Central memory CD8-positive, alpha-beta T cell (primary cell): Measurements from ENCODE around the gene POLD3.
"Not testable (repeated sequence)": the region's sequence is repeated elsewhere in the genome, so short reads cannot be mapped to it uniquely, and the experiment has no call there.

Source experiments
- ATAC-seq: fragments of 150-1000 bp; cut with Tn5 transposase; replicated peaks from 2 replicates; pipeline ENCODE4 v1.10.0; 2022; ENCODE audit warnings: mild to moderate bottlenecking, moderate FRiP score, moderate number of reproducible peaks; ENCODE audit not compliant: poor library complexity, severe bottlenecking; ENCODE audit errors: extremely low read depth
- DNase-seq, 2 donors: peaks; one replicate each; pipeline ENCODE4 v3.0.0; 2021; ENCODE audit warnings: low spot score in 2 of 2
- H3K27ac Mint-ChIP-seq: one replicate; pipeline ENCODE4 v1.8.0; 2022; ENCODE audit warnings: low read depth, mild to moderate bottlenecking, moderate library complexity, mixed read lengths
- H3K27me3 Mint-ChIP-seq: one replicate; pipeline ENCODE4 v1.8.0; 2022; ENCODE audit warnings: mixed read lengths
- H3K36me3 Mint-ChIP-seq: one replicate; pipeline ENCODE4 v1.8.0; 2022; ENCODE audit warnings: mild to moderate bottlenecking, moderate library complexity, mixed read lengths; ENCODE audit not compliant: insufficient read depth
- H3K4me1 Mint-ChIP-seq: one replicate; pipeline ENCODE4 v1.8.0; 2022; ENCODE audit warnings: mixed read lengths
- H3K4me3 Mint-ChIP-seq: one replicate; pipeline ENCODE4 v1.8.0; 2022; ENCODE audit warnings: mild to moderate bottlenecking, moderate library complexity, mixed read lengths
- H3K9me3 Mint-ChIP-seq: one replicate; pipeline ENCODE4 v1.8.0; 2022; ENCODE audit warnings: mixed read lengths

Gene POLD3

DNA sequence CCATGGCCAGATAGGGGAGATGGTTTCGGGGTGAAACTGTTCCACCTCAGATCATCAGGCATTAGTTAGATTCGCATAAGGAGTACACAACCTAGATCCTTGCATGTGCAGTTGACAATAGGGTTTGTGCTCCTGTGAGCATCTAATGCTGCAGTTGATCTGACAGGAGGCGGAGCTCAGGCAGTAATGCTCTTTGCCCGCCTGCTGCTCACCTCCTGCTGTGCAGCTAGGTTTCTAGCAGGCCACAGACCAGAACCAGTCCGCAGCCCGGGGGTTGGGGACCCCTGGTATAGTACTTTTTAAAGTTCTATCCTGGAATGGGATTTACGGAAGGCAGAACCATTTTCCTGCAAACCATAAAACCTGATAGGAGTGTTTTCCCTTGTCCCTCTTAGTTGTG lies 54.6 kb downstream of the POLD3 start:
- peaks cover 6% of the 10 kb centered on the region for H3K36me3 Mint-ChIP-seq
- H3K27me3 Mint-ChIP-seq, result no peaks in the 10 kb centered on the region
- no peaks in the 10 kb centered on the region for H3K9me3 Mint-ChIP-seq
- no peak overlapping the region for H3K4me3 Mint-ChIP-seq
- DNase-seq, result no peak
- no peak for ATAC-seq
- H3K27ac Mint-ChIP-seq, result no peak overlapping the region
- H3K4me1 Mint-ChIP-seq, result no peaks in the 10 kb centered on the region

DNA sequence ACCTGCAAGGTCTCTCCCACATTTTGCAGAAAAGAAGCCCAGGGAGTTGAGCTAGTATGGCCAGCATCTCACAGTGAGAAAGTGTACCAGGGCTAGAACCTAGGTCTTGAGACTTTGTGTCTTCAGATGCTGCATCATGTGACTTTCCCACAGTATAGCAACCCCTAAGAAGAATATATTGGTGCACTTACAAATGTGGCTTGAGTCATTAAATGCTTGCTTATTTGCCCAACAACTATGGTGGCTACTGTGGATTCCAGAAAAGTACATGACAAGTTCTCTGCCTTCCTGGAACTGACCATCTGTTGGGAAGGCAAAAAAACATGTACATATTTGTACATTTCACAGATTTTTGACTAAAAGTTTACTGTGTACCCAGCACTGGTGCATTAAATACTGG lies 55.0 kb downstream of the POLD3 start:
- Mint-ChIP-seq H3K36me3 (peaks cover 5% of the 10 kb centered on the region), H3K4me3 (no peak overlapping the region), H3K27me3 (no peaks in the 10 kb centered on the region), H3K4me1 (no peaks in the 10 kb centered on the region), H3K9me3 (no peaks in the 10 kb centered on the region), H3K27ac (no peak overlapping the region)
- ATAC-seq, result no peak
- no peak for DNase-seq

DNA sequence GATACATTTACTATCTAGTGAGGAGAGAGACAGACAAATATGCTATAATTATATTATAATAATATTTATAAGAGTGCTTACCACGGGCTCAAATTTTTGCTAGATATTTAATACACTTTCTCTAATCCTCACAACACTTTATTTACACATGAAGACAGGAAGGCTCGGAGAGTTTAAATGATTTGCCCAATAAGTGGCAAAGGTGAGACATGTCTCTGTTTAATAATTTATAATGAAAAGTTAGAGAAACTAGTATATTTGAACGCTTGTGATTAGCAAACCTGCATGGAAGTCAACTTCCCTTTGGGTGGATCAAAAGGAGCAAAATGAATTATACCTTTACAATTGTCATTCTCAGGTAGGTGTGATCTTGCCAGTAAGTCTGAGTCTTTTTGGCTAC lies 55.4 kb downstream of the POLD3 start:
- Mint-ChIP-seq H3K9me3 (no peaks in the 10 kb centered on the region), H3K4me1 (no peaks in the 10 kb centered on the region), H3K36me3 (peaks cover 5% of the 10 kb centered on the region), H3K27ac (no peak overlapping the region), H3K4me3 (no peak overlapping the region), H3K27me3 (no peaks in the 10 kb centered on the region)
- ATAC-seq, result no peak
- DNase-seq, result no peak

DNA sequence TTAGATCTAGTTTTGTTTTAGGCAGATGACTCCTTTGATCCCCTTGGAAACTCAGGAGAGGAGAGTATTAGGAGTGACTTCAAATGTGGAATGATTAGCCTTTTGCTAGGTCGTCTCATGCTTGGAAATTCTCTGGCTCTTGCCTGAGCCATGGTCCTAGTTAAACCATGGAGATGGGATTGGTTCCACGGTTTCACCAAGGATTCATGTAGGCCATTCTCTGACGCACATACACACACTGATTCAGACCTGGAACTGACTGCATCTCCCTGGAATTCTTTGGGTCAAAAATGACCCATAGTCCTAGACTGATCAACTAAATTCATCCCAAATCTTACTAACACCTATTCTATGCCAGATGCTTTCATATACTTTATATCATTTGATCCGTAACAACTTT lies 56.5 kb downstream of the POLD3 start:
- Mint-ChIP-seq H3K4me1 (no peaks in the 10 kb centered on the region), H3K4me3 (no peak overlapping the region), H3K36me3 (peaks cover 3% of the 10 kb centered on the region), H3K9me3 (no peaks in the 10 kb centered on the region), H3K27me3 (no peaks in the 10 kb centered on the region), H3K27ac (no peak overlapping the region)
- ATAC-seq (no peak), DNase-seq (no peak)

DNA sequence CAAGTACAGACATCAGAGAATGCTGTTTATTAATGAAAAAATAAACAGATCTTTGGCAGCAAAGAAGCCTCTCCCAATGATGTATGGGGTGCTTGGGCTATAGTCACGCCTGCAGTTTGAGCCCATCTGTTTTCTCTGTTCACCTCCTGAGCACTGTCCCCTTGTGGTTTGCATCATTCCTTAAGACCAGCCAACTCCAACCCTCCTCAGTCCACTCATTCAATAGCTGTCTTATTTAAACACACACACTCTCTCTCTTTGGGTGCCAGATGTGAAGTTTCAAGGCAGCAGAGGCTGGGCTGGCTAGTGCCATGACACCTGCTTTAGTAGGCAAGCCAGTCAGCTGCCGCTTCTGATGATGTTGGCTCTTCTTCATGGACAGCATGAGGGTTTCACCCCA lies 58.1 kb downstream of the POLD3 start:
- Mint-ChIP-seq H3K27ac (no peak overlapping the region), H3K4me3 (no peak overlapping the region), H3K36me3 (peaks cover 3% of the 10 kb centered on the region), H3K27me3 (no peaks in the 10 kb centered on the region), H3K9me3 (no peaks in the 10 kb centered on the region), H3K4me1 (no peaks in the 10 kb centered on the region)
- DNase-seq (no peak), ATAC-seq (no peak)

DNA sequence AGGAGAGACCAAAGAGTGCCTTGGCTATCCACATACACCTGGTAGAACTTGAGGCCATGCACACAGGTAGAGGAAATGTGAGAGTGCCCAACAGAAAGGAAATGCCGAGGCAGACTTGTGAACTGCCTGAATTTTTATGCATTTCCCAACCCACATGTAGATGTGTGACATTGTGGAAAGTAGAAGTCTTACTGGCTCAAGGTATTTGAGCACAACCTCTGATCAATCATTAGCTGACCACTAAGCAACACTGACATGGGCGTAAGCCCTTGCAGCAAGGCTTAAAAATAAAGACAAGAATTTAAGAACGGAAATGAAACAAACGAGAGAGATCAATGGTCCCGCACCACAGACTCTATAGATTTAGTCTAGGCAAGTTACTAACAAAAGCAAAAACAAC lies 62.6 kb downstream of the POLD3 start:
- Mint-ChIP-seq H3K4me3 (no peak overlapping the region), H3K27me3 (no peaks in the 10 kb centered on the region), H3K36me3 (peaks cover 2% of the 10 kb centered on the region), H3K27ac (no peak overlapping the region), H3K4me1 (no peaks in the 10 kb centered on the region), H3K9me3 (no peaks in the 10 kb centered on the region)
- no peak for DNase-seq
- ATAC-seq, result no peak

DNA sequence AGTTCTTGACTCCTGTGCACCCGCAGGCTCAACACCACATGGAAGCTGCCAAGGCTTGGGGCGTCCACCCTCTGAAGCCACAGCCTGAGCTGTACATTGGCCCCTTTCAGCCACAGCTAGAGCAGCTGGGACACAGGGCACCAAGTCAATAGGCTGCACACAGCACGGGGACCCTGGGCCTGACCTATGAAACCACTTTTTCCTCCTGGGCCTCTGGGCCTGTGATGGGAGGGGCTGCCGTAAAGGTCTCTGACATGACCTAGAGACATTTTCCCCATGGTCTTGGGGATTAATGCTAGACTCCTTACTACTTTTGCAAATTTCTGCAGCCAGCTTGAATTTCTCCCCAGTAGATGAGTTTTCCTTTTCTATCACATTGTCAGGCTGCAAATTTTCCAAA lies 66.7 kb downstream of the POLD3 start:
- DNase-seq, H3K4me3 Mint-ChIP-seq, H3K9me3 Mint-ChIP-seq, H3K27ac Mint-ChIP-seq, H3K27me3 Mint-ChIP-seq, ATAC-seq, H3K36me3 Mint-ChIP-seq, H3K4me1 Mint-ChIP-seq: not testable (repeated sequence)

DNA sequence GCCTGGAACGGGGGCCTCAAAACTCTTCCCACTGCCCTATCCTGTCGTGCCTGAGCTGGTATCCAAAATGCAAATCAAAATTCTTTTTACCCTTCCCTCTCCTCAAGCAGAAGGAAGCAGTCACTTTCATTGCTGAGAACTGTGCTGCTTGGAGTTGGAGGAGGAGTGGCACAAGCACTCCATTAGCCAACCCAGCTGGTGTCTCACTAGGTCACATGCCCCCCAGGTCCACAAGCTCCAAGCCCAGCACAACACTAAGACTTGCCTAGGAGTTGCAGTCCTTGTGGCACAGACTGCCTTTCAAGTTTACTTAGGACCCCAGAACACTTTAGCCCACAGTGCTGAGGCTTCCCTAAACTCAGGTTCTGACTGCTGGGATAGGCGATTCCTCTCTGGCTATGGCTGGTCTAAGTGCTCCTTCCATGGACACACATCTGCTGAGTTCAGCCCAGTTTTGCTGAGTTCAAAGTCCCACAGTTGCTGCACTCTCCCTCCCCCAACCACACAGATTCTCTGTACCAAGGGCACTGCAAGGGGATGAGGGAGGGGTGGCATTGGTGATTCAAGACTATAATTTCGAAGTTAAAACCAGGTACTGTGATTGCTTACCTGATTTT lies 70.2 kb downstream of the POLD3 start:
- Mint-ChIP-seq H3K27me3 (no peaks in the 10 kb centered on the region), H3K4me1 (no peaks in the 10 kb centered on the region), H3K9me3 (no peaks in the 10 kb centered on the region), H3K36me3 (peaks cover 2% of the 10 kb centered on the region), H3K4me3 (no peak overlapping the region), H3K27ac (no peak overlapping the region)
- DNase-seq (no peak), ATAC-seq (no peak)

DNA sequence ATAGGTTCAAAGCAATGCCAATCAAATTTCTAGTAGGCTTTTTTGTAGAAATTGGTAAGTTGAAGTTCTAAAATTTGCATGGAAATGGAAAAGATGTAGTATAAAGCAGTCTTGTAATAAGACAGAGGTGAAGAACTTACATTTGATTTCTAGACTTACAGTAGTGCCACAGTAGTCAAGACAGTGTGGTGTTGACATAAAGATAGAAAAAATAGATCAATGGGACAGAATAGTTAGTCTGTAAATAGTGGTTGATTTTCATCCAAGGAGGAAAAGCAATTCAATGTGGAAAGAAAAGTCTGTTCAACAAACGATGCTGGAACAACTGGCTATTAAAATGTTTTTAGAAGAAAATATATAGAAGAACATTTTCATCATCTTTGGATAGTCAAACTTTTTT lies 70.9 kb downstream of the POLD3 start:
- DNase-seq (no peak), ATAC-seq (no peak)
- H3K27me3 Mint-ChIP-seq, result no peaks in the 10 kb centered on the region
- H3K4me3 Mint-ChIP-seq, result no peak overlapping the region
- H3K27ac Mint-ChIP-seq, result no peak overlapping the region
- no peaks in the 10 kb centered on the region for H3K4me1 Mint-ChIP-seq
- H3K9me3 Mint-ChIP-seq, result no peaks in the 10 kb centered on the region
- H3K36me3 Mint-ChIP-seq, result peaks cover 2% of the 10 kb centered on the region

DNA sequence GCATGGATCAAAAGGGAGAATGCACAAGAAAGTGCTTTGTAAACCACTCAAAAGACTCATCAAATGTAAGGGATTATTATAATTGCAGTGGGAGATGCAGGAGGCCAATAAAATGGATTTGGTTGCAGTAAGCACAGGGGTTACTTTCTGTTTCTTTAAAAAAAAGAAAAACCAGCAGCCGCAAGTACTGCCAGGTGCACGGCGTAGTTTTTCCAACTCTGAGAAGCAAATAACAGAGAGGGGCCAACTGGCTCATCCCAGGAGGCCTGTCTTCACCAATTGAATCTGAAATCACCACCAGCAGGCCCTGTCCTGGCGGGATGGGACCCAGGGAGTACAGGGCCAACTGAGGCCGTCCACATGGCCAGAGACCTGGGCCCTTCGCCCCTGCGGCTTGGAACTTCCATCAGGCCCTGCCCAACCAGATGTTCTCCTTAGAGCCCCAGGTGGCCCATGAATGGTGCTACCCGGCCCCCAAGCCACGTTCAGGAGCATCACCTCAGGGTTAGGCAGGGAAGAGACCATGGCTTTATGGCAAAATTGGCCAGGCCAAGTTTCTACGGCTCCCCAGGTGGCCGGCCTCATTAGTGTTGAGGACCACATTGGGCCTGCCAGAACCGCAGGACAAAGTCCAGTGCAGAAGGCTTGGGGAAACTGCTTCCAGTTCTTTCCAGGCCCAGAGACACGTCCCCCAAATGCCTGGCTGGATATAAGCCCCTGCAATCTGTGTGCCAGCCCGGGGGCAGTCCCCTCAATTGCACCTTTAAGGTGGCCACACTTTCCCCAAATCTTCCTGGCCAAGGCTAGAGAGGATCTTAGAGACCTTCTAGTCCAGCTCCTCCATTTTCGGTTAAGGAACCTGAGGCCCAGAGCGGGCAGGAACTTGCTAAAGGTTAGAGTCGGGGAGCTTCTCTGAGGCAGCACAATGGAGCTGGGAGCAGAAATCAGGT lies 77.1 kb downstream of the POLD3 start:
- ATAC-seq (no peak), DNase-seq (no peak)

DNA sequence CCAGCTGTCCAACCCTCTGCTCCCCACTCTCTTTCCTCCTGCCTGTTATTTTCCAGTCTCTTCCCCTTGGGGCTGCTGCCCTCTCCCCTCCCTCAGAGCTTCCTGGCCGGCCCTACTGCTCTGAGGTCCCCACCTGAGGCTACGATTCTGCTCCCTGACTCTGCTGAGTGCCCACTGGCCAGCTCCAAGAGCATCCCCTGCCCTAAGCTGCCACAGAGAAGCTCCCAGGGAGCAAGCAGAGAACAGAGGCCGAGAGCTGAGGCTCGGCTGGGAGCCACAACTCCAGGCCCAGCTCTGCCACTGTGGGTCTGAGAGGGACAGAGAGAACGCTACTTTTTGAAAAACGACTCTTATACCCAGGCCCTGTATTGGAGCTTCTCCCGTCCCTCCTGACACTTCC lies 77.8 kb downstream of the POLD3 start:
- no peaks in the 10 kb centered on the region for H3K9me3 Mint-ChIP-seq

More for the DNA sequence above, 77.1 kb downstream of the POLD3 start:
- Mint-ChIP-seq H3K27ac (no peak overlapping the region), H3K36me3 (no peaks in the 10 kb centered on the region), H3K27me3 (no peaks in the 10 kb centered on the region), H3K4me3 (no peak overlapping the region), H3K4me1 (no peaks in the 10 kb centered on the region), H3K9me3 (no peaks in the 10 kb centered on the region)

DNA sequence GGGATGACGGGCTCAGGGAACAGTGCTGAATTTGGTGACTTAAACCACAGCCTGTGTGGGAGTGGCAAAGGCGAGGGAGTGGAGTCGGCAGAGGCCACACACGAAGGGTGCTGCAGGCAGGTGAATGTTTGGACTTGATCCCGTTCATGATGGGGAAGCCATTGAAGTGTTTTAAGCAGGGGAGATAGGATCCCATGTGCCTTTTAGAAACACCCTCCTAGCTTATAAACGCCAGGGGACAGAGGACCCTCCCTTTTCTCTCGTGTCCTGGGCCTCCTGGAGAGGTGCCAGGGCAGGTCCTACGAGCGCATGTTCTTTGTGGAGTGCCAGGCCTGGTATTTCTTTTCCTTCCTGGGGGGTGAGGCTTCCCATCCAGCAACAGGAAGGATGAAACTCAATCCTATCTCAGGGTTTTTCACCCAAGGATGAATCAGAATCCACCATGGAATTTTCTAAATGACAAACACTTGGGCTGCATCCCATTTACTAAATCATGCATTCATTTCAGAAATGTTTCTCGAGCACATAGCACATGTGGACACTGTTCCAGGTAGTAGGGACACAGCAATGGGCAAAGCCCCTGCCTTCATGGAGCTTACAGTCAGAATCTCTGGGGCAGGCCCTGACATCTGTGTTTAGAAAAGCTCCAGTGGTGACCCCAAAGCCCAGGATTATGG lies 79.3 kb downstream of the POLD3 start:
- H3K4me1 Mint-ChIP-seq, result no peaks in the 10 kb centered on the region
- DNase-seq (no peak), ATAC-seq (no peak)
- H3K9me3 Mint-ChIP-seq, result no peaks in the 10 kb centered on the region
- no peaks in the 10 kb centered on the region for H3K36me3 Mint-ChIP-seq
- no peak overlapping the region for H3K4me3 Mint-ChIP-seq
- no peak overlapping the region for H3K27ac Mint-ChIP-seq
- H3K27me3 Mint-ChIP-seq, result no peaks in the 10 kb centered on the region

More for the DNA sequence above, 77.8 kb downstream of the POLD3 start:
- Mint-ChIP-seq H3K4me1 (no peaks in the 10 kb centered on the region), H3K36me3 (no peaks in the 10 kb centered on the region), H3K4me3 (no peak overlapping the region), H3K27ac (no peak overlapping the region), H3K27me3 (no peaks in the 10 kb centered on the region)
- DNase-seq (no peak), ATAC-seq (no peak)
